ENCODE measurements around the gene C1orf232. TPM values are rescaled to one million over a fixed set of nuclear protein-coding genes. Genes with fewer than 3 reads are reported as not detected.

Gene C1orf232
- total RNA-seq, 1 donor from 2014 or later, result not detected

- no peaks in the 10 kb centered on the region for H3K9me3 Mint-ChIP-seq (ENCODE audit: low read depth)
- H3K4me1 Mint-ChIP-seq (ENCODE audit: low read depth), result no peaks in the 10 kb centered on the region
- H3K36me3 Mint-ChIP-seq (ENCODE audit: insufficient read depth), result no peaks in the 10 kb centered on the region
- no peak overlapping the region for H3K27ac Mint-ChIP-seq
- DNase-seq (ENCODE audit: low spot score, unreplicated experiment), result no peak
- peaks cover 18% of the 10 kb centered on the region for H3K27me3 Mint-ChIP-seq
- H3K4me3 Mint-ChIP-seq (ENCODE audit: low read depth), result no peak overlapping the region
- TF ChIP-seq, protein P1, sequence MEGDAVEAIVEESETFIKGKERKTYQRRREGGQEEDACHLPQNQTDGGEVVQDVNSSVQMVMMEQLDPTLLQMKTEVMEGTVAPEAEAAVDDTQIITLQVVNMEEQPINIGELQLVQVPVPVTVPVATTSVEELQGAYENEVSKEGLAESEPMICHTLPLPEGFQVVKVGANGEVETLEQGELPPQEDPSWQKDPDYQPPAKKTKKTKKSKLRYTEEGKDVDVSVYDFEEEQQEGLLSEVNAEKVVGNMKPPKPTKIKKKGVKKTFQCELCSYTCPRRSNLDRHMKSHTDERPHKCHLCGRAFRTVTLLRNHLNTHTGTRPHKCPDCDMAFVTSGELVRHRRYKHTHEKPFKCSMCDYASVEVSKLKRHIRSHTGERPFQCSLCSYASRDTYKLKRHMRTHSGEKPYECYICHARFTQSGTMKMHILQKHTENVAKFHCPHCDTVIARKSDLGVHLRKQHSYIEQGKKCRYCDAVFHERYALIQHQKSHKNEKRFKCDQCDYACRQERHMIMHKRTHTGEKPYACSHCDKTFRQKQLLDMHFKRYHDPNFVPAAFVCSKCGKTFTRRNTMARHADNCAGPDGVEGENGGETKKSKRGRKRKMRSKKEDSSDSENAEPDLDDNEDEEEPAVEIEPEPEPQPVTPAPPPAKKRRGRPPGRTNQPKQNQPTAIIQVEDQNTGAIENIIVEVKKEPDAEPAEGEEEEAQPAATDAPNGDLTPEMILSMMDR (IDR thresholded peaks at IDR 0.05; ENCODE audit: unreplicated experiment), result no peak
These were observed 22.8 kb downstream of the C1orf232 start for GRCh38 chr1:26145960-26146294.

DNA sequence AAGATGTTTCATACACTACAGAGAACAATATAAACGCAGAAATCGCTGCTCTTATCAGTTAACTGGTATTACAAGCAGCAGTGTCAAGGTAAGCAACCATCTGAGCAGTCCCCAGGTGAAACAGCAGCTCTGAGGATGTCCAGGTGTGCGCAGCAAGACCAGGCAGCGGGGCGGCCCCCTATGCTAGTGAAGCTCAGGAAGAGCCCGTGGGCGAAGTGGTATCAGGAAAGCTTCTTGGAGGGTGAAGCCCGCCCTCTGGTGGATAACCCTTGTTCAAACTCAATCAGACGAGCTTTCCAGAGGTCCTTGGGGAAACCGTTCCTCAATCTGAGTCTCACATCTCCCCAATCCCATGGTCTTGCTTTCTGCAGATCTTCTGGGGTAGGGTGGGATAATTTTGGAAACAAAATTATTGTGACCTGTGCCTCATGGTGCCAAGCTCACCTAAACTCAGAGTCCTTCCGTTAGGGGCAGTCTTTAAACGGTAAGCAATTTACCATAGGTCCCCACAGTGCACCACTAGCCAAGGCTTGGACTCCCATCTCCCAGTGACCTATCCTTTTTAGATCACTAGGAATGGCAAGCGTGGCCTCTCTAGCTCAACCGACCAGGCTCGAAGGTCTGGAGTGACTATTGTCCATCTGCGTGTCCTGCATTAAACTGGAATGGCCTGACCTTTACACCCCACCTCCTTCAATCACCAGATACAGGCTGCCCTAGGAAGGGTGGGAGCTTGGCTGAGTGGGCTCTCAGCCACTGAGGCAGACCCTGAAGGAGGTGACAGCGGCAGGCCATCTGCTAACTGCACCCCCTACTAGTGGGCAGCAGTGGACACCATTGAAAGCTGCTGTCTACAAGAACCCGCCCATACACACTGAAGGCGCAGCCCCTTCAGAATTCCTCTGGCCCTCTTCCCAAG lies 23.5 kb downstream of the C1orf232 start:
- H3K4me3 Mint-ChIP-seq (ENCODE audit: low read depth), result no peak overlapping the region
- peaks cover 18% of the 10 kb centered on the region for H3K27me3 Mint-ChIP-seq
- TF ChIP-seq, protein P1 (IDR thresholded peaks at IDR 0.05; ENCODE audit: unreplicated experiment), result peak; percentile 81
- peak; percentile 67 for DNase-seq (ENCODE audit: low spot score, unreplicated experiment)
- no peaks in the 10 kb centered on the region for H3K4me1 Mint-ChIP-seq (ENCODE audit: low read depth)
- no peaks in the 10 kb centered on the region for H3K36me3 Mint-ChIP-seq (ENCODE audit: insufficient read depth)
- H3K27ac Mint-ChIP-seq, result no peak overlapping the region
- H3K9me3 Mint-ChIP-seq (ENCODE audit: low read depth), result no peaks in the 10 kb centered on the region

- no peak for DNase-seq (ENCODE audit: low spot score, unreplicated experiment)
- Mint-ChIP-seq H3K27me3 (peaks cover 10% of the 10 kb centered on the region), H3K4me1 (ENCODE audit: low read depth) (no peaks in the 10 kb centered on the region), H3K9me3 (ENCODE audit: low read depth) (no peaks in the 10 kb centered on the region), H3K4me3 (ENCODE audit: low read depth) (no peak overlapping the region), H3K36me3 (ENCODE audit: insufficient read depth) (no peaks in the 10 kb centered on the region), H3K27ac (no peak overlapping the region)
- TF ChIP-seq, protein P1 (IDR thresholded peaks at IDR 0.05; ENCODE audit: unreplicated experiment), result no peak
These were observed 26.6 kb downstream of the C1orf232 start for GRCh38 chr1:26142159-26142558.

DNA sequence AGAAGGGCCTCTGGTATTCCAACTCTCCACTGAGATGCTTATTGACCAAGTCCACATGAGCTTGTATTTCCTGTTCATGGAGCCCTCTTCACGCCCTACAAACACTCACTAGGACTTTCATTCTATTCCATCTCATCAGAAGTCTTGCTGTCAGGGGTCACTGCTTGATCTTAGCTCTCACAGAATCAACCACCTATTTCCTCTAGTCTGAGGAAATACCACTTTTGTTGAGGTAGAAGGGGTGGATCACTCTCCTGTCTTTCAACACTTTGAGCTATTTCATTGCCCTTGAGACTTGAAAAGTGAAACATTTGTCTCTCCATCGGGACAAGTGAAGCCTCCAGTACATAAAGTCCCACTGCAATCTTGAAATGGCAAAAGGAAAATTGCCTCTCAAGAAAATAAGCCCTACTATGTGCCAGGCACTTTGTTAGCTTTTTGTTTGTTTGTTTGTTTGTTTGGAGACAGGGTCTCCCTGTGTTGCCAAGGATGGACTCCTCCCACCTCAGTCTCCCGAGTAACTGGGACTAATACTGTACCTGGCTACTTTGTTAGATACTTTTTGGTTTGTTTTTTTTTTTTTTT lies 29.7 kb downstream of the C1orf232 start:
- Mint-ChIP-seq H3K27ac (no peak overlapping the region), H3K36me3 (ENCODE audit: insufficient read depth) (no peaks in the 10 kb centered on the region), H3K4me1 (ENCODE audit: low read depth) (no peaks in the 10 kb centered on the region), H3K9me3 (ENCODE audit: low read depth) (peaks cover 5% of the 10 kb centered on the region), H3K27me3 (peaks cover 7% of the 10 kb centered on the region), H3K4me3 (ENCODE audit: low read depth) (no peak overlapping the region)
- TF ChIP-seq, protein P1 (IDR thresholded peaks at IDR 0.05; ENCODE audit: unreplicated experiment), result no peak
- no peak for DNase-seq (ENCODE audit: low spot score, unreplicated experiment)

GRCh38 chr1:26134466-26134865 lies 34.3 kb downstream of the C1orf232 start:
- TF ChIP-seq, protein P1 (IDR thresholded peaks at IDR 0.05; ENCODE audit: unreplicated experiment), result no peak
- H3K36me3 Mint-ChIP-seq (ENCODE audit: insufficient read depth), result no peaks in the 10 kb centered on the region

More at GRCh38 chr1:26134466-26134865, 34.3 kb downstream of the C1orf232 start:
- Mint-ChIP-seq H3K4me3 (ENCODE audit: low read depth) (no peak overlapping the region), H3K27ac (peak overlapping the region; percentile 33), H3K9me3 (ENCODE audit: low read depth) (peaks cover 5% of the 10 kb centered on the region), H3K27me3 (no peaks in the 10 kb centered on the region), H3K4me1 (ENCODE audit: low read depth) (no peaks in the 10 kb centered on the region)
- DNase-seq (ENCODE audit: low spot score, unreplicated experiment), result no peak

Measured in progenitor cell of endocrine pancreas (in vitro differentiated cells).